MG63 (cell line): Measurements from ENCODE around the gene PLET1. TPM values are rescaled to one million over a fixed set of nuclear protein-coding genes. Genes with fewer than 3 reads are reported as not detected.

ENCODE experiments used
- DNase-seq: peaks from one replicate; pipeline ENCODE4 v3.0.0-alpha.2; 2020
- H3K27me3 ChIP-seq: fragments of 250-450 bp; sonication (Bioruptor Pico); 2 replicates; pipeline ENCODE4 v1.5.1; 2020; ENCODE audit warnings: mild to moderate bottlenecking, moderate library complexity
- H3K36me3 ChIP-seq: fragments of 250-450 bp; sonication (Bioruptor Pico); 2 replicates; pipeline ENCODE4 v1.5.1; 2020; ENCODE audit warnings: mild to moderate bottlenecking, moderate library complexity
- H3K4me3 ChIP-seq: fragments of 250-450 bp; sonication (Bioruptor Pico); 2 replicates; pipeline ENCODE4 v1.5.1; 2020; ENCODE audit warnings: mild to moderate bottlenecking, moderate library complexity
- H3K9me3 ChIP-seq: fragments of 250-450 bp; sonication (Bioruptor Pico); 2 replicates; pipeline ENCODE4 v1.5.1; 2020; ENCODE audit warnings: mild to moderate bottlenecking, moderate library complexity
- total RNA-seq: library from RNA; depleted of rRNA; stranded (reverse); fragments of >200 nt; shearing (Covaris generic); gene quantifications from 2 replicates; pipeline ENCODE4 v1.2.3, GENCODE V29; 2014; ENCODE audit warnings: low replicate concordance

PLET1 gene
- total RNA-seq, 1 experiment from 2014 or later, result not detected

DNA sequence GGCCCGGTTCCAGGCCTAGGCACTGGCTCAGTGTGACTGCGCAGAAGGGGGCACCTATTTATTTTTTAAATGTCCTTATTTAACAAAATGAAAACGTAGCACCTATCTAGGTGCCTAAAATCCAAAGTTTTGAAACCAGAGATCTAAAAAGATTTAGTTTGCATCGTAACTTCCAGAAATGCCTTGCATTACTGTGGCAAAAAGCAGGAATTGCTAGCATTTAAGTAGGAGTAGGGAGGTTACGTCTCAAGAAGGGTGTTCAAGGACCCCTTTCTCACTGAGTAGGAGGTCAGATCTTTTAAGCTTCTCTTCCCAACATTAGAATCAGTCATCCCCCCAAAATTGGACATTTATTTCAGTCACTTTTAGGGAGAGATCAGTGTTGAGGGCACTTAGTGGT, 7.7 kb upstream of the PLET1 start:
- Histone ChIP-seq H3K36me3 (no peaks in the 10 kb centered on the region), H3K27me3 (no peaks in the 10 kb centered on the region), H3K9me3 (no peaks in the 10 kb centered on the region), H3K4me3 (no peak overlapping the region)
- DNase-seq, result no peak

DNA sequence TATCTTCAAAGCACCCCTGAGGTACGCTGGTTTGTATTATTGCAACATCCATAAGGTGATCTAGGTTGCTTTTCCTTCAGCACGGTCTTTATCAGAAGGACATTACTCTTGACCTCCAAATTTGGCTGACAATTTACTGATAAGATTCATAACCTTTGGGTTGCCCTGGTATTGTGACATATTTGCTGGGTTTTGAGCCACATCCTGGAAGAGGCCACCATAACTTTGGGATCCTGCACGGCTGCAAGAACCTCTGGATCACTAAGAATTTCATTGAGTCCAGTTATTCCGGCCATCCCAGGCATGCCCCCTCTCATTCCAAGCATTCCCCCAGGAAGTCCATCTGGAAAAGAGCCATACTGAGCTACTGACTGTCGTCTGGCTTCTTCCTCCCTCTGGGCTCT, 6.5 kb upstream of the PLET1 start:
- Histone ChIP-seq H3K4me3 (no peak overlapping the region), H3K27me3 (no peaks in the 10 kb centered on the region), H3K9me3 (no peaks in the 10 kb centered on the region), H3K36me3 (no peaks in the 10 kb centered on the region)
- DNase-seq, result no peak

DNA sequence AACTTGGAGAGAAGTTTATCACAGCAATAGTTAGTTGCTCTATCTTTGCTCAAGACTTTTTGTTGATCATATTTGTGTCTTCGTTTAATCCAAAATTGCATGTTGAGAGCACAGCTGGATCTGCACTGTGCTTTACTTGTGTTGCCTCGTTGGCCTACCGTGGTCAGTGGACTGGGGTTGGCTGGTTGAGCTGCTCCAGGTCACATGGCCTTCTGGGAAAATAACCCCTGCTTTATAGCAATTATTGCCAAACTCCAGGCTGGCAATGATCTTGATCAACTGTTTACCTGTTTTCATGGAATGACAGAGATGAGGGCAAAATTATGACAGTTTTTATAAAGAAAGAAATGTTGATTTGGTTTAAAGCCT, 5.7 kb upstream of the PLET1 start:
- Histone ChIP-seq H3K4me3 (no peak overlapping the region), H3K27me3 (no peaks in the 10 kb centered on the region), H3K36me3 (no peaks in the 10 kb centered on the region), H3K9me3 (no peaks in the 10 kb centered on the region)
- no peak for DNase-seq

DNA sequence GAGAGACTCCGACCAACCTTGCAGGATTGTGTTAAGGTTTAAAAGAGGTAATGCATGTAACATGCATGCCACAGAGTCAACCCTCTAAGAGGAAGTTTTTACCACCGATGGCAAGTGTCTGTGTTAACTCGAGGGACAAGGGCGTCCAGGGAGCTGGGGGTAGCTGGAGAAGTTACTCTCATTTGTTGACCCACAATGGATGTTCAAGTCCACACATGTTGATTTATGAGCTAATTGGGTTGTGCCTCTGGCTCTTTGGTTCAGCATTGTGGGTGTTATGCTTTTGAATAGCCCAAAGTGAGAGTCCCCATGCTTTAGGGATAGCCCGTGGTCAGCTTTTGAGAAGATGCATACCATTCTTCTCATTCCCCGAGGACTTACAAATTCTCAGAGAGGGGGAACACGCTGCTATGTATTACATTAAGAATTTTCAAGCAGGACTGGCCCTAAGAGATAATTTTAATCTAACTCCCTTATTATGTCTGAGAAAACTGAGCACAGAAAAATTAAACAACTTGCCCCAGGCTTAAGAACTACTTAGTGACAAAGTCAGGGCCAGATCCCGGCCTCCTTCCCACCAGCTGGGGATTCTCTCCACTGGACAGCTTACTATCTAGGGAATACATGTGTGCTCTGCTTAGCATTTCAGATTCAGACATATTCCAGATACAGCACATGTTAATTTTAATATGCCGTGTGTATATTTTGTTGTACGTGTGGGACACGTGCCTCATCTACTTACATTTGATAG, 5.2 kb upstream of the PLET1 start:
- no peak overlapping the region for H3K4me3 ChIP-seq
- H3K9me3 ChIP-seq, result no peaks in the 10 kb centered on the region
- no peaks in the 10 kb centered on the region for H3K36me3 ChIP-seq
- H3K27me3 ChIP-seq, result no peaks in the 10 kb centered on the region
- no peak for DNase-seq

DNA sequence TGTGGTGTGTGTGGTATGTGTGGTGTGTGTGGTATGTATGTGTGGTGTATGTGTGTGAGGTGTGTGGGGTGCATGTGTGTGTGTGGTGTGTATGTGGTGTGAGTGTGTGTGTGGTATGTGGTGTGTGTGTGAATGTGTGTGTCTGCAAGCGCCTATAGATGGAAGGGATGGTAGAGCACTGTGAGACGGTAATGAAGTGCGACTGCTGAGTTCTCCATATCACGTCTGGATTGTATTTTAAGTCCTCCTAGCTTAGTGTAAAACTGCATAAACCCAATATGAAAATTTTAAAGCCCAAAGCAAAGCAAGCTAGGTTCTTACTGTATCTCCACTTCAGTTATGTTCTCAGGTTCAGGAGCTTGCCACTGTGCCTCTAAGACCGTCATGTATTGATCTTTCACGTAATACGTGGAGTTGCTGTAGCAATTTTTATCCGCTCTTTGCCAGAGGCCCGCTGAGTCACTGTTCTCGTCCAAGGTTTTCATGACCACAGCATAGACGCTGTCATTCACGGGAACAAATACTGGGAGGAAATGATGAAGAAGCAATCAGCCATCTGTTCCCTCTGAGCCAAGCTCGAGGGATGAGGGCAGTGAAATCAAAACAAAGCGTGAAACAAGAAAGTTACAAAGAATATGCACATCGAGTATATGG, 5.5 kb downstream of the PLET1 start:
- H3K9me3 ChIP-seq, result no peaks in the 10 kb centered on the region
- no peaks in the 10 kb centered on the region for H3K27me3 ChIP-seq
- H3K4me3 ChIP-seq, result no peak overlapping the region
- H3K36me3 ChIP-seq, result no peaks in the 10 kb centered on the region
- DNase-seq, result peak; percentile 77

DNA sequence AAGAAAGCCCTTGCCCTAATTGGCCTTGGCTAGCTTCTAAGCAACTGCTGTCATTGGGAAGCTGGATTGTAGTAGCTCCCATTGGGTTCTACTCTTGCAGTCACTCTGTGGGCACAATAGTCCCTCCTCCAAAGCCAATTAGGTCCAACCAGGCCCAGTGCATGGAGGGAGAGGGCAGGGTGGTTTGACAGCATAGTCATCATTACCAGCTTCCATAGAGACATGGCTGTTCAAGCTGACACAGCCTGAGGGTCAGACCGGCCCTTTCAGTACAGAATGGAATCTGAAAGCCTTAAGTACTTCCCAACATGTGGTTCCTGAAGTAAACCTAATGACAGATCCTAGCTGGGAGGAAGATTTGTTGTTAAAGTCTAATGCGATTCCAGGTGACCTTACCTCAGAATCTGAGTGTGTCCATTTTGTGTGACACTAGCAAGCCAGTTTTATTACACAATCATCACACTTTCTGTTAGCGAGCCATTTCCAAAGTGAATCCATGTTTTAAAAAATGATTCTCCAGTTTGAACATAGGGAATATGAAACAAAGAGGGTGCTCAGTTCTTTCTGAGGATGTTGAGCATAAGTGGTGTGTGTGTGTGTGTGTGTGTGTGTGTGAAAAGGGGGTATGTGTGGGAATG, 6.9 kb downstream of the PLET1 start:
- H3K4me3 ChIP-seq, result no peak overlapping the region
- no peaks in the 10 kb centered on the region for H3K36me3 ChIP-seq
- no peak for DNase-seq

DNA sequence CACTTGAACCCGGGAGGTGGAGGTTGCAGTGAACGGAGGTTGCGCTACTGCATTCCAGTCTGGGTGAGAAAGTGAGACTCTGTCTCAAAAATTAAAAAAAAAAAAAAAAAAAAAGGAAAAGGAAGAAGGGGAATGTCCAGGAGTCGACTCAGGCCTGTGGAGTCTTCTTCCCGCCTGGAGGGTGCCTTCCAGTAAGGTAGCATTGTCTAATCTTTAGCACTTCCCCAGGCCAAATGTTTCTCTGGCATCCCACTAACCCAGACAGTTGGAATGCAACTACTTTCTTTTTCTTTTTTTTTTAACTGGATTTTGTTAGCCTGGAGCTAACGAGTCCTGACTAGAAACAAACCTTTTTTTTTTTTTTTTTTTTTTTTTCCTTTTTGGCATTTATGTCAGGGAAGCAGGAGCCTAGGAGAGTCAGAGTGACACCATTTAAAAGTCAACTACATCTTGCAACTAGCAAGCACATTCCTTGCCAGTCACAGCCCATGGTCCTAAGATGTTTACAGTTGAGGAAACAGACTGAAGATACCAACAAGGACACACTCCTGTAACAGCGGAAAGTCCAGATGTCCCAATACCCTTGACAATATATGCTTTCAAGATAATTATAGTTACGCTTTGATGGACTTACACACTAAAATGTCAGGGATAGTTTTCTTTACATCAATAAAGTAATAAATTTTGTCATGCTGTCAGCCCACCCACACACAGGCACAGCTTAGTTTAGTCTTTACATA, 10.6 kb downstream of the PLET1 start:
- no peak for DNase-seq
- no peak overlapping the region for H3K4me3 ChIP-seq
- no peaks in the 10 kb centered on the region for H3K36me3 ChIP-seq
- H3K9me3 ChIP-seq, result 0 out of 2 replicates have a peak, but pooled peaks cover 2% of the 10 kb centered on the region
- H3K27me3 ChIP-seq, result no peaks in the 10 kb centered on the region

More for the DNA sequence above, 6.9 kb downstream of the PLET1 start:
- no peaks in the 10 kb centered on the region for H3K27me3 ChIP-seq
- H3K9me3 ChIP-seq, result no peaks in the 10 kb centered on the region

DNA sequence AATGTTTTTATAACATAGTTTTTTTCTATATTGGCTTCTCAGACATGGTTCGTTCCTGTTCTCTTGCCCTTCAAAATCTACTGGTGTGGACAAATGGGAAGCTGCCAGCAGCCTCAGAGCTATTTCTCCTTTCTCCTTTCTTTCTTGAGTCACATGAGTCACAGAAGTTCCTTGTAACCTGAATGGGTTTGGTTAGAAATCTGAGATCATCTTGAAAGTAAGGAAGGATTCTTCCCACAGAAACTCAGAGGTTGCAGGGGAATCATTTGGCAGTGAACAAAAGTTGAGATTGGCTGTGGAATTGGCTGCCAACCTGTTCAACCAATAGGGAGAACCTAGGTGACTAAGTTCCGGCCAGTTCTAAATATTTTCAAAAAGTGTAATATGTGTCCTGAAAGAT, 12.5 kb downstream of the PLET1 start:
- peaks cover 7% of the 10 kb centered on the region for H3K36me3 ChIP-seq
- peak; percentile 37 for DNase-seq

DNA sequence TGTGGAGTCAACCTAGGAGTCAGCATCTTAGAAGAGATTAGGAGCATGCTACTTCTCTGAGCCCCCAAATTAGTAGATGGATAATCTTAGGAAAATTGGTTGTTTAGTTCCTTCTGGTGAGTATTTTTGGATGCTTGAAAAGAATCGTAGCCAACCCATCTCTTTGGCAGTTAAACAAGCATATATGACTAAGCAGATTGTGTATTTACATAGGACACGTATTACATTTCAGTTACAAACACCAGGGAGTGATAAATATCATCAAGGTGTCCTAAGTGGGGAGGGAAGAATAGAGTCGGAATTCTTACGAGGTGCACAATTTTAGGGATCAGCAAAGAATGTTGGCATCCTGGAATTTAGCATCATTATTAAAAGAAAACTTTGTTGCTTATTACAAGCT, 13.5 kb downstream of the PLET1 start:
- Histone ChIP-seq H3K4me3 (no peak overlapping the region), H3K9me3 (peaks cover 8% of the 10 kb centered on the region; the same call in 1 of the 2 replicates), H3K36me3 (peaks cover 15% of the 10 kb centered on the region), H3K27me3 (no peaks in the 10 kb centered on the region)
- DNase-seq, result no peak

More for the DNA sequence above, 12.5 kb downstream of the PLET1 start:
- Histone ChIP-seq H3K4me3 (no peak overlapping the region), H3K9me3 (peaks cover 8% of the 10 kb centered on the region; the same call in 1 of the 2 replicates), H3K27me3 (no peaks in the 10 kb centered on the region)

DNA sequence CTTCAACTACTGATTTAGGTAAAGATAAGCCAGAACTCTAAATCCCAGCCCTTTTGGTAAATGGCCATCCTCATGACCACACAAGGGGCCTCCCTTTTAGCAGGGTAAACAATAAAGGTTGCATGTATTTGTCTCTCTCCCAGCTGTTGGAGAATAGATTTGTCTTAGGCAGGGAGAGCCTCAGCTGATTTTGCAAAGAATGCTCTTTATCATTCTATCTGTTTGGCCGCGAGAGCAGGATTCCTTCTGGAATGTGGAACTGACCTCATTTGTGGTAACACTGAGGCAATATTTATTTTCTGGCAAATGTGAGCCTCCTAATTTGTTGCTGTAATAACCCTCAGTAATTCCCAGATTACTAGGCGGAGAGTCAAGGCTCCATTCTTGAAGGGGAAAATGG, 19.2 kb downstream of the PLET1 start:
- no peak overlapping the region for H3K4me3 ChIP-seq
- DNase-seq, result no peak
- H3K9me3 ChIP-seq, result peaks cover 8% of the 10 kb centered on the region; the same call in 1 of the 2 replicates
- H3K36me3 ChIP-seq, result peaks cover 41% of the 10 kb centered on the region
- no peaks in the 10 kb centered on the region for H3K27me3 ChIP-seq

DNA sequence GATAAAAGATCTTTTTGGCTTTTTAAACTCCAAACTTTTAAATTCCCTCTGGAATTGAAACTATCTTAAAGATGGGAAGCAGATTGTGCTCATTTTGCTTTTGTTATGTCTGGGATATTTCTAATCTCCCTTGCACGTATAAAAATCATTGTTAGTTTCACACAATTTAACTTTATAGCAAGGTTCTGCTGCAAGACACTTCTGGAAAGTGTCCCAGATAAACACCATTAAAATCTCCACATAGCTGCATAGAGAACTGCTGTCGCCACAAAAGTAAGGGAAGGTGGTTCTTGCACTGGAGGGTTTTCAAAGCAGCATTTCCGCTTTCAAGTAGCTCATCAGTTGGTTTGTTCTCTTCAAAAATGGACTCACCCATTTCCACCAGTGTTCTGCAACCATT, 22.6 kb downstream of the PLET1 start:
- Histone ChIP-seq H3K36me3 (peaks cover 56% of the 10 kb centered on the region), H3K4me3 (no peak overlapping the region), H3K9me3 (no peaks in the 10 kb centered on the region), H3K27me3 (no peaks in the 10 kb centered on the region)
- DNase-seq, result no peak

DNA sequence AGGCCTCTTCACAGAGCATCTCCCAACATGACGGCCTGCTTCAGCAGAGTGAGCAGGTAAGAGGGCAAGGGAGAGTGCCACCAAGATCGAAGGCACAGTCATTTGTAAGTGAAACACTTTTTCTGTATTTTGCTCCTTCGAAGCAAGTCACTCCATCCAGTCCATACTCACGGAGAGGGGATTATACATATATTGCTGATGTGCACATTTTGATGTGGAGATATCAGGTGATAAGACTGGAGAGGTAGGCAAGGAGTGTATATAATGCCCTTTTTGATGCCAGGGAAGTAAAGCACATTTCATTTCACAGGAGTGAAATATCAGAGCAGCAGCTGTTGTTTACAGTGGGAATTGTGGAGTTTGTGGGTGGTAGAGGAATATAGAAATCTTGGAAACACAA, 23.2 kb downstream of the PLET1 start:
- H3K9me3 ChIP-seq, result no peaks in the 10 kb centered on the region
- no peak overlapping the region for H3K4me3 ChIP-seq
- peaks cover 56% of the 10 kb centered on the region for H3K36me3 ChIP-seq
- no peak for DNase-seq
- no peaks in the 10 kb centered on the region for H3K27me3 ChIP-seq

DNA sequence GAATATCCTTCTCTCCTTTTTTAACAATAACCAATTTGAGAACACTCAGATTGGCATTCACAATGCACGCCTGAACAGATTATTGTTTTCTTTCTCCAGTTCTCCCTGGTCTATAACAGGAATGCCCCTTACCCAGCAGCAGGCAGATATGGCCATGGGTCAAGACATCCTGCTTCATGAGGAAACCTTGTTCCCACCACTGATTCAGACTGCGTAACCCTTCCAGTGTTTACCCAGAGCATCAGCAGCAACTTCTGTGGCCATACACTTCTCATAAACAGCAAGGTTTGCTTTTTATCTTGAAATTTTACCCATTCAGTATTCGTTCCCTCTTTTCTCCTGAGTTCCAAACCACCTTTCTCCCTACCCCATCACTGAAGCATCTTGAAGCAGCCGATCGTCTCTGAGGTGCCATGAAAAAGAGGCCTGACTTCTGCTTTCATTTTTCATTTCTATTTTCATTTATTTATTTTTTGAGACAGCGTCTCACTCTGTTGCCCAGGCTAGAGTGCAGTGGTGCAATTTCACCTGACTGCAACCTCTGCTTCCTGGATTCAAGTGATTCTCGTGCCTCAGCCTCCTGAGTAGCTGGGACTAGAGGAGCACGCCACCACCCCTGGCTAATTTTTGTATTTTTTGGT, 24.8 kb downstream of the PLET1 start:
- DNase-seq, result no peak
- Histone ChIP-seq H3K9me3 (no peaks in the 10 kb centered on the region), H3K4me3 (no peak overlapping the region), H3K27me3 (no peaks in the 10 kb centered on the region), H3K36me3 (peaks cover 55% of the 10 kb centered on the region)

DNA sequence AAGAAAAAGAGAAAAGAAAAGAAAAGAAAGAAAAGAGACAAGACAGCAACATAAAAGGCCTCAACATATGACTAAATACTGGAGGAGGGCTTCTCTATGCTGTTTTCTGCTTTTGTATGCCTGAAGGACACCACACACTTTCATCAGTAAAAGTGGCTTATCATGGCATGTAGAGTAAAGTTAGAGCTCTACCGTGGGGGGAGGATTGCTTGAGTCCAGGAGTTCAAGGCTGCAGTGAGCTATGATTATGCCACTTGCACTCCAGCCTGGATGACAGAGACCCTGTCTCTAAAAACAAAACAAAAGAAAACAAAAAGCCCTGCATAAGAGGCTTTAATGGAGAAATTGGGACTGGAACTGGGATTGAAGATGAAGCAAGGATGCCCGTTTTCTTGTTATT, 28.7 kb downstream of the PLET1 start:
- H3K36me3 ChIP-seq, result peaks cover 63% of the 10 kb centered on the region
- no peaks in the 10 kb centered on the region for H3K27me3 ChIP-seq
- no peak for DNase-seq
- no peak overlapping the region for H3K4me3 ChIP-seq
- no peaks in the 10 kb centered on the region for H3K9me3 ChIP-seq

DNA sequence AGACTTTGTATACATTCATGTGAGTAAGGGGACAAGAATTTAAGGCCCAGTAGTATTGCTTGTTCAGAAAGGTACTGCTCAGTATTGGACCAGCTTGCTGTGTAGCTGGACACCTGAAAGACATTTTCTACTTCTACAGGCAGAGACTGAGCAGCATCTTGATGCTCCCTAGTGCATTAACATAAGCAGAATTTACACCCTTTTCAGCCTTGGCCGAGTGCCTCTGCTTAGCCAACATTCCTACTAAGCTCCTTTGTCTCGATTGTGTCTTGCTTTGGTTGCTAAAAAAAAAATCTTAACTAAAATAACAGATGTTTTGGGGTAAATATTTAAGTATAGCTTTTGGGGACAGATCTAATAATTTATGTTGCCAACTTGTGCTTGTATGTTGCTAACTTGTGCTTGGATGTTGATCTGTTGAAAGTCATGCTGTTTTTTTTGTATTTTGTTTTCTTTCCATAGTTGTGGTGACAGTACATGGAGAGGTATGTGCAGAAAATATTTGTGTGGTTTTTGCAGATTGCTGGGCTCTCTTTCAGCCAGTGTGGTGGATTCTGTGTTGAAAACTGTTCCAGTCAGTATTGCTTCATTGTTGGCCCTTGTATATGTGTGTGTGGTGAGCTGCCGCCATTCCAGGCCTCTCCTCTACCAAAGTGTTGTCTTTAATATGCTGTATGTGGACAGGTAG, 30.8 kb downstream of the PLET1 start:
- Histone ChIP-seq H3K27me3 (no peaks in the 10 kb centered on the region), H3K36me3 (peaks cover 44% of the 10 kb centered on the region), H3K4me3 (no peak overlapping the region), H3K9me3 (no peaks in the 10 kb centered on the region)
- DNase-seq, result no peak

DNA sequence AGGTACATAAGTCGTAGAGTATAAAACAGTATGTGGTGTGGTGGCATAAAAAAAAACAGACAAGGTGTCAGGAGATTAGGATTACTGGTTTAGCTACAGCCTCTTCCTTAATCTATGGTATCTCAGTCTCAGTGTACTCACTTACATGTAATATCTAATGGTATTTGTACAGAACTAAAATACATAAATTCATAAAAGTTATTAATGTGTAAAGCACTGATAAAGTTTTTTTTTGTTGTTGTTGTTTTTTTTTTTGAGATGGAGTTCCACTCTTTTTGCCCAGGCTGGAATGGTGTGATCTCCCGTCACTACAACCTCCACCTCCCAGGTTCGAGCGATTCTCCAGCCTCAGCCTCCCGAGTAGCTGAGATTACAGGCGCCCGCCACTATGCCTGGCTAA, 31.5 kb downstream of the PLET1 start:
- Histone ChIP-seq H3K9me3 (no peaks in the 10 kb centered on the region), H3K36me3 (peaks cover 38% of the 10 kb centered on the region), H3K27me3 (no peaks in the 10 kb centered on the region), H3K4me3 (no peak overlapping the region)
- no peak for DNase-seq
